NCI-H2081 (cell line): ENCODE results near the gene ARHGAP22.
A peak's percentile ranks its signal among the peaks of the same experiment; 100 is the strongest.

Experiments used
- DNase-seq, 2 experiments: peaks; one replicate each; lab custom pipeline; 2025; lab: John Stamatoyannopoulos, UW

The ARHGAP22 gene

GRCh38 chr10:48633381-48634197, 28.7 kb upstream of the ARHGAP22 start:
- no peak for DNase-seq

GRCh38 chr10:48632166-48632565, 27.3 kb upstream of the ARHGAP22 start:
- DNase-seq, result no peak

- DNase-seq, result no peak
These were observed 23.2 kb upstream of the ARHGAP22 start for GRCh38 chr10:48627984-48628609.

- no peak for DNase-seq
These were observed 22.3 kb upstream of the ARHGAP22 start for GRCh38 chr10:48626986-48627731.

- DNase-seq, result no peak
These were observed 21.6 kb upstream of the ARHGAP22 start for GRCh38 chr10:48626447-48626846.

- DNase-seq, result no peak
These were observed 20.9 kb upstream of the ARHGAP22 start for GRCh38 chr10:48625826-48626134.

DNA sequence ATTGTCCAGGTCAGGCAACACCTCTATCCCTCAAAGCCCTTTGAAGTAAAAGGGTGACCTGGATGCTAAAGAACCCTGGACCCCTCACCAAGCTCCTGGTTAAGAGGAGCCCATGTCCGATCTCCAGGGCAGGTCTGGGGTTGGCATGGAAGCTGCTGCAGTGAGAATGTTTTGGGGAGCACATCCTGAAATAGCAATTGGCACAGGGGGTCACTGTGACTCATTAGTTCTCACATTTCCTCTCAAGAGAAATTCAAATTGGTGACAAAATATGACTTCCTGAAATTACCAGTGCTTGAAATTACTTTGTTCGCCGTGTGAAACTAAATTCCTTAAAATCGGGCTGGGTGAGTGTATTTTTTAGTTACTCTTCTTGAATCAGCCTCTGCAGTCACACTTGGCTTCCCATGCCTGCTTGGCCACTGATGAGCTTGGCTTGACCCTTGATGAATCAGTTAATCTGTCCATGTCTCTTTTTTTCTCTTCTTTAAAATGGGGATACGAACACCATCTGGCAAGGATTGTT, 18.8 kb upstream of the ARHGAP22 start:
- DNase-seq, result no peak

GRCh38 chr10:48623009-48623408, 18.1 kb upstream of the ARHGAP22 start:
- DNase-seq, result no peak

- no peak for DNase-seq
These were observed 15.8 kb upstream of the ARHGAP22 start for GRCh38 chr10:48620719-48621118.

GRCh38 chr10:48616436-48616835, 11.6 kb upstream of the ARHGAP22 start:
- no peak for DNase-seq

DNA sequence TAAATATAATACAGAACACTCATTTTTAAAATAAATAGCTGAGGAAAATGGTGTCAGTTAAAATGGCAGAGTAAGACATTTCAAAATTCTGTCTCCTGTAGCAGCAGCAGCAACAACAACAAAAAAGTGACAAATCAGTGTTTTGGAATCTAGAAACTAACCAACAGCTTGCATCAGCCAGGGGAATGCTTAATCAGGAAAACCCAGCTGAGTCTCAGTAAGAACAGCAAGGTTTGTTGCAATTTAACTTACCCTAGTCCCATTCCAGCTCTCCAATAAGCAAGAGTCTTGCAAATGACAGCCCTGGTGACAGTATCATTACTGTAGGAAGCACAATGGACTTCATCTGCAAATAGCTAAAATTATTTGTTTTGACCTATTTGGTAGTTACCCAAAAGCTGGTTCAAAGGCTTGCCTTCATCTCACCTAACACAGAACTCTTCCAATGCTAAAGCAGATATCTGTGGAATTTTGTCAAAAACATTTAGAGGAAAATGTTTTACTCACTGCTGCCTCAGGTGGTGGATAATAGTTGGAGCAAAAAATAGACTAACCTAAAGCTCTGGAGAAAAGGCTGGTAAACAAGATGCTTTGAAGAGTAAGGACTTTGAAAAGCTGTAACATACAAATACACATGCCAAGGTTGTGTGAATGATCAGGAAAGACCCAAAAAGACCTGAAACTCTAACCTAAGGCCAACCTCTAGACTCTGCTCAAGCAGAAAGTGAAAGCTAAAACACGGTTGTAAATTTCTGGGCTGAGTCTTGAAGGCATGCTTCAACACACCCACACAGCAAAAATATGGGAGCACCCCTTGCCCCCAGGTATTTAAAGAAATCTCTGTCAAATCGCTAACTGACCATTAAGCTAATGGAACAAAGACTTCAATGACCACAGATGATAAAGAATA, 9.9 kb upstream of the ARHGAP22 start:
- DNase-seq, result no peak

DNA sequence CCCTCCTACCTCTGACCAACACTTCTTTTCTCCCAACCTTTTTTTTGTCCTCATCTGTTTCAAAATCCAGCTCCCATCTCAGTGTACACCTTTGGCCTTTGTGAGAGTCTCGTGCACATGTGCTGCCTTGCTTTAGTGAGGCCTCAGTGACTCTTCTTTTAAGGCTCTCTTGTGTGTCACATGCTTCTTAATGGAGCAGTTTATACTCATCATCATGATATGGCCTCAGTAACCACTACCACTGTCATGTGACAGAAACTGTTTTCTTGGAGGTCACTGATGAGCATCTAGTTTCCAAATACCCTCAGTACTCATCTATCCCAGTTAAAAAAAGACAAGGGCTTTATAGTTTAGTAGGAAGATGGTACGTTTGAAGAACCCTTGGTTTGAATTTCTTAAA, 8.1 kb upstream of the ARHGAP22 start:
- no peak for DNase-seq

- DNase-seq, result no peak
These were observed 7.5 kb upstream of the ARHGAP22 start for GRCh38 chr10:48612236-48612943.

- no peak for DNase-seq
These were observed 6.3 kb upstream of the ARHGAP22 start for GRCh38 chr10:48611133-48611532.

- no peak for DNase-seq
These were observed 5.8 kb upstream of the ARHGAP22 start for GRCh38 chr10:48610585-48611093.

GRCh38 chr10:48609899-48610584, 5.2 kb upstream of the ARHGAP22 start:
- no peak for DNase-seq

- DNase-seq, result no peak
These were observed 4.6 kb upstream of the ARHGAP22 start for GRCh38 chr10:48609441-48609840.

DNA sequence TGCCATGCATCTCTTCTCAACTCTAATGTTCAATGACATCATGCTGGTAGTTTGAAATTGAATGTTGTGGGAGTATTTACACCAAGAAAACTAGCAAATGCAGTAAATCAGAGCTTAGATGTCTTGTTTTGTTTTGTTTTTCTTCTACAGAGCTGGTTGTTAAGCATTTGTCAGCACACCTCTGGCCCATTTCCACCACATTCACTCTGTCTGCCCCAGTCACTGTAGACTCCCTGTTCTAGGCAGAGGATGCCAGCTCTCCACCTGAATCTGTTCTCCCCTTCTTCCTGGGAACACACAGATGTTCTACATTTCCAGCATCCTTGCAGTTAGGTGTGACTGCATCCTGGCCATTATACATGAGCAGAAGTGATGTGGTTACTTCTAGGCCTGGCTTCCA, 4.1 kb upstream of the ARHGAP22 start:
- no peak for DNase-seq

- peak; percentile 5 to 42 for DNase-seq
These were observed 3.4 kb upstream of the ARHGAP22 start for GRCh38 chr10:48608279-48608681.
